Renal pelvis (tissue), 12 donors: ENCODE measurements around the gene ART3. TPM values are rescaled to one million over a fixed set of nuclear protein-coding genes. Genes with fewer than 3 reads are reported as not detected.
A peak's percentile ranks its signal among the peaks of the same experiment; 100 is the strongest.
"Not testable (repeated sequence)": the region's sequence is repeated elsewhere in the genome, so short reads cannot be mapped to it uniquely, and the experiment has no call there.

Source experiments
- DNase-seq: peaks from one replicate; pipeline ENCODE4 v3.0.0-alpha.2; 2013
- long read RNA-seq, 16 experiments: transcript quantifications; one replicate each; lab custom pipeline, GENCODE V29; 2026
- polyA plus RNA-seq, 3 donors: library from polyadenylated mRNA; unstranded; fragments of 120-200 nt; gene quantifications; one replicate each; pipeline ENCODE4 v1.2.1, GENCODE V29; 2013; ENCODE audit not compliant: insufficient read length in 3 of 3

ART3 gene
- under 1 TPM; 0.27 to 0.86 (median 0.68) TPM for polyA plus RNA-seq
- long read RNA-seq, donor 1 = 0 reads
- long read RNA-seq, donor 2 = 0 reads
- long read RNA-seq, donor 3 = 0 reads
- long read RNA-seq, donor 4 = 0 reads
- long read RNA-seq, donor 5 = 0 reads
- long read RNA-seq, donor 6 = 0 reads
- long read RNA-seq, donor 7 = 0 reads
- long read RNA-seq, donor 8 = 0 reads
- long read RNA-seq, donor 9 = 0 reads
- long read RNA-seq, donor 10 = 0 reads
- long read RNA-seq, donor 11 = 0 reads
- long read RNA-seq, donor 12, partial matches to known transcripts = 30 of 82 reads
- long read RNA-seq, donor 12, other reads (novel, unspliced or antisense) = 52 of 82 reads
- long read RNA-seq, donor 13 = 0 reads
- long read RNA-seq, donor 14 = 0 reads
- long read RNA-seq, donor 15 = 0 reads
- long read RNA-seq, donor 16 = 0 reads

GRCh38 chr4:76074468-76074867, at the start of gene ART3:
Gene ART3, plus strand, starts transcription at chr4:76074709. Its CDS starts 1,181 bp downstream, at chr4:76075890.
- no peak for DNase-seq

GRCh38 chr4:76028350-76028765, 46.2 kb upstream of the ART3 start:
- peak; percentile 30 for DNase-seq

- DNase-seq = no peak
Observed at GRCh38 chr4:76029300-76029699, 45.2 kb upstream of the ART3 start.

GRCh38 chr4:76035141-76035540, 39.4 kb upstream of the ART3 start:
- no peak for DNase-seq

GRCh38 chr4:76035799-76036380, 38.6 kb upstream of the ART3 start, which contains the start of gene CXCL11:
Gene CXCL11, minus strand, starts transcription at chr4:76036070. Its CDS starts 83 bp downstream, at chr4:76035987.
- DNase-seq = no peak

- DNase-seq = no peak
Observed at GRCh38 chr4:76036855-76037254, 37.7 kb upstream of the ART3 start.

- DNase-seq = not testable (repeated sequence)
Observed at GRCh38 chr4:76042241-76042998, 32.1 kb upstream of the ART3 start.

- not testable (repeated sequence) for DNase-seq
Observed at GRCh38 chr4:76043306-76043705, 31.2 kb upstream of the ART3 start.

GRCh38 chr4:76044686-76045085, 29.8 kb upstream of the ART3 start:
- not testable (repeated sequence) for DNase-seq

- DNase-seq = not testable (repeated sequence)
Observed at GRCh38 chr4:76049860-76050416, 24.6 kb upstream of the ART3 start.

- DNase-seq = not testable (repeated sequence)
Observed at GRCh38 chr4:76050560-76051050, 23.9 kb upstream of the ART3 start.

GRCh38 chr4:76053730-76054129, 20.8 kb upstream of the ART3 start:
- DNase-seq = no peak

GRCh38 chr4:76055016-76055415, 19.5 kb upstream of the ART3 start:
- no peak for DNase-seq

- DNase-seq = no peak
Observed at GRCh38 chr4:76055421-76055820, 19.1 kb upstream of the ART3 start.

- DNase-seq = no peak
Observed at GRCh38 chr4:76058302-76058701, 16.2 kb upstream of the ART3 start.

- DNase-seq = no peak
Observed at GRCh38 chr4:76058888-76059426, 15.6 kb upstream of the ART3 start.

GRCh38 chr4:76059750-76060149, 14.8 kb upstream of the ART3 start:
- no peak for DNase-seq

GRCh38 chr4:76060506-76060905, 14.0 kb upstream of the ART3 start:
- DNase-seq = no peak

- no peak for DNase-seq
Observed at GRCh38 chr4:76061421-76061820, 13.1 kb upstream of the ART3 start.

GRCh38 chr4:76061982-76062381, 12.5 kb upstream of the ART3 start:
- no peak for DNase-seq

- DNase-seq = no peak
Observed at GRCh38 chr4:76066546-76066945, 8.0 kb upstream of the ART3 start.
